WI38 (cell line): ENCODE results near the gene HIVEP2.

Experiments used
- H3K4me3 ChIP-seq: 2 replicates; pipeline ENCODE4 v1.5.1; 2011; ENCODE audit warnings: low read depth, mild to moderate bottlenecking, control low read depth, low read length
- TF ChIP-seq, protein P1 (sequence below): IDR thresholded peaks from 2 replicates; pipeline ENCODE4 v1.5.1; 2012; ENCODE audit warnings: low read depth, mild to moderate bottlenecking, control low read depth, low read length

The HIVEP2 gene

DNA sequence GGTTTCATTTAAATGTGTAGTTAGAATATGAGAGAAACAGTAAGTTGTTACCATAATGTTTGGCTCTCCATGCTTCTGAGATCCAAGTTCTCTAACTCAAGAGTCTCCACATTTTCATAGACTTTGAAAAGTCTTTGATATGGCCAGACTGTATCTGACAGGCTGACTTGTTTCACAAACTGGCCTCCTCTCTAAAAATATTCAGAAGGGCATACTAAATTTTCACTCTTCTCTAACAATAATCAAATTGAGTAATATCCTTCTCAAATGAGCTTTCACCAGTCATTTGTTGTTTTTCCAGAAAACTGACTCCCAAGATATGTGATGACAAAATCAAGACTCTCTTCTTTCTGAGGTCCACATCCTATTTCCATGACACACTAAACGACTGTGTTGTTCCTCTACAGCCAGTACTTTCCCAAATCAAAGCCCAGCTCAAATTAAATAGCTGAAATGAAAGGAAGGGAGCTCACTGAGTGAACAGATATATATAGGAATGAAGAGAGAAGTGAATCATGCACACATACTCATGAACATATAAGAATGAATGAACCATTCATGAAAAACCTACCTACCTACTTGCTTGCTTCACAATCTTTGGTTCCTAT is 15.1 kb downstream of the HIVEP2 start:
- TF ChIP-seq, protein P1, sequence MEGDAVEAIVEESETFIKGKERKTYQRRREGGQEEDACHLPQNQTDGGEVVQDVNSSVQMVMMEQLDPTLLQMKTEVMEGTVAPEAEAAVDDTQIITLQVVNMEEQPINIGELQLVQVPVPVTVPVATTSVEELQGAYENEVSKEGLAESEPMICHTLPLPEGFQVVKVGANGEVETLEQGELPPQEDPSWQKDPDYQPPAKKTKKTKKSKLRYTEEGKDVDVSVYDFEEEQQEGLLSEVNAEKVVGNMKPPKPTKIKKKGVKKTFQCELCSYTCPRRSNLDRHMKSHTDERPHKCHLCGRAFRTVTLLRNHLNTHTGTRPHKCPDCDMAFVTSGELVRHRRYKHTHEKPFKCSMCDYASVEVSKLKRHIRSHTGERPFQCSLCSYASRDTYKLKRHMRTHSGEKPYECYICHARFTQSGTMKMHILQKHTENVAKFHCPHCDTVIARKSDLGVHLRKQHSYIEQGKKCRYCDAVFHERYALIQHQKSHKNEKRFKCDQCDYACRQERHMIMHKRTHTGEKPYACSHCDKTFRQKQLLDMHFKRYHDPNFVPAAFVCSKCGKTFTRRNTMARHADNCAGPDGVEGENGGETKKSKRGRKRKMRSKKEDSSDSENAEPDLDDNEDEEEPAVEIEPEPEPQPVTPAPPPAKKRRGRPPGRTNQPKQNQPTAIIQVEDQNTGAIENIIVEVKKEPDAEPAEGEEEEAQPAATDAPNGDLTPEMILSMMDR, result no peak
- H3K4me3 ChIP-seq, result no peak overlapping the region

DNA sequence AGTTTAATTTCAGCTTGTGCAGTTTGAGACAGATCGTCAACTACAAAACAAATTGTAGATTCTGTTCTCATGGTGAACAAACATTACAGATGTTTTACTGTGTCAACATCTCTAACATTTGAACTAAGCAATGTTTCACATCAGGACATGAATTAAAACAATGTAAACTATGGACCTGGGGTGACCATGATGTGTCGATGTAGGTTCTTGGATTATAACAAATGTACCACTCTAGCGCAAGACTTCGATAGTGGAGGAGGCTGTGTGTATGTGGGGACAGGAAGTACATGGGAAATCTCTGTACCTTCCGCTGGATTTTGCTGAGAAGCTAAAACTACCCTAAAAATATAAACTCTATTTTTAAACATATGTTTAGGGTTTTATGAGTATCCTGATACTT is 17.1 kb downstream of the HIVEP2 start:
- TF ChIP-seq, protein P1, result no peak
- H3K4me3 ChIP-seq, result no peak overlapping the region

DNA sequence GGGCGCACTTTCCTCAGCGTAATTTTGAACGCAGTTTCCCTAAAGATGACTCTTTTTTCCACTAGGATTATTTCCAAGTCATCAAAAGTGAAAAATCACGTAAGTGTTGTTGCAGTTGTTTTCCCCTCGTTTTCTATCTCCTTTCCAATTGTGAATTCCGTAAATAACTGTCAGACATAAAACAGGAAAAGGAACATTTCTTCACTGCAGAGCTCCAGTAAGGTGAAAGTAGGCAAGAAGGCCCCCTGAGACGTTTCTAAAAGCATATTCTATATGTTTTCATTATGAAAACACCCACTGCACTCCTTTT is 17.8 kb downstream of the HIVEP2 start:
- H3K4me3 ChIP-seq, result peak overlapping the region; percentile 67
- TF ChIP-seq, protein P1, result no peak

DNA sequence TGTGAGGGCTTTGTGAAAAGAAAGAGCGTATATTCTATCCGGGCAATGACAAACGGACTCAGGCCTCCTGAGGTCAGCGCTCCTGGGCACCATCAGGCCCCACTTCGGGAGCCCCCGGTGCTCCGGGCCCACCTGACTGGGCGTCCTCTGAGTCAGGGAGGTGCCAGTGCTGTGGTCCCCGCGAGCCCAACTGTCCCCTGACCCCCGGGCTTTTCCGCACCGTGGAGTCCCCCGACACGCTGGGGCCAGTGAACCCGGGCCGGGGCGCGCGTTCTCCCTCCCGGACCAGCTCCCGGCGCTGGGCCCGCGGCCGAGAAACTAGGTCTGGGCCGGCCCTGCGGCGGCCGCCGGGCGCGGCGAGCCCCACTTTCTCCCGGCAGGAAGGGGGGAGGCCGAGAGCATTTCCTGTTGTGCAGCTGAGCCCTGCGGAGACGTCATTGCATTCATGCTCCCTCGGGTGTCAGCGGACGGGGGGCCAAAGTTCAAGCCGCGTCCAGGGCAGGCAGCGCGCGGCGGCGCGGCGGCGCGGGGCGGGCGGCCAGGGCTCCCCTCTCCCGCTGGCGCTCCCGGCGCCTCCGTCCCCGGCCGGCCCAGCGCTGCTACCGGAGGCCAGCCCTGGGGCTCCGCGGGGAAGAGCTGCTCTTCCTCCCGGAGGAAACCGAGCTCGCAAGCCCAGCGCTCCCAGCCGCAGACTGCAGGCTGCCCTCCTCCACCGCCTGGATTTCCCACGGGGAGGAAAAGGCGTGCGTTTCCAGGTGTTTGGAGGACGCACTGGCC is 18.3 kb downstream of the HIVEP2 start:
- TF ChIP-seq, protein P1, result no peak
- peak overlapping the region; percentile 67 for H3K4me3 ChIP-seq

DNA sequence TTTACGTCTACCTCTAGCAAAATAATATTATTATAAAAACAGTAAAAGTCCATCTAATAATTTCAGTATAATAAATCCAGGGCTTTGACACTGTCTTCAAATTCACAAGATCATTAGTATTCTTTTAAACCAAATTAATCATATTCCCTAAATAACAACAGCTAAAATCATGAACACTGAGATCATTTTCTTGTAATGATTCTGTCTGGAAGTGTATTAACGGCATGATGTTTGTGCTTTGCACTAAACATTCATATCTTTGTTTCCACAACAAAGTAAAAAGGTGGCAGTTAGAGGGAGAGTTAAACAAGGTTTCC is 18.8 kb downstream of the HIVEP2 start:
- TF ChIP-seq, protein P1, result no peak
- peak overlapping the region; percentile 67 for H3K4me3 ChIP-seq

DNA sequence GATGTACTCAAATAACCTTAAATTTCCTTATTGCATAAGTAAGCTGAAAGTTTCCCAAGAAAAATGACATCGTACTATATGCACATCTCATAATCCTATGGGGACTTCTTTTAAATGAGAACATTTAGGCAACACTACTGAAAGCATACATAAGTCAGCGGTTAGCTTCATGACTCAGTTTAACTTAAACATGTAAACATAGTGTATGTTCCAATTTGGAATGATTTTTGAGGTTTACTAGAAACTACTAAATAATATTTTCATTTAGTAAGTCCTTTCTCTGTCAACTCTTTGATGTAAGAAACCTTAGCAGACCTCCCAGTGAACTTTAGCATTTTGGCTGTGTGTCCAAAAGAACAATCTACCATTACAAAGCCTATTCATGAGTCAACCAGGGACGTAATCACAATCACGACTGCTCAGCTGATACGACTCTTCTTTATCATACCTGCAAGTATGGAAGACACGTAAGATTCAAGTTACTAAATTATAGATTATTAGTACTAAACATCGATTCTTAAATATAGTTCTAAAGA is 19.3 kb downstream of the HIVEP2 start:
- H3K4me3 ChIP-seq, result no peak overlapping the region
- TF ChIP-seq, protein P1, result no peak

DNA sequence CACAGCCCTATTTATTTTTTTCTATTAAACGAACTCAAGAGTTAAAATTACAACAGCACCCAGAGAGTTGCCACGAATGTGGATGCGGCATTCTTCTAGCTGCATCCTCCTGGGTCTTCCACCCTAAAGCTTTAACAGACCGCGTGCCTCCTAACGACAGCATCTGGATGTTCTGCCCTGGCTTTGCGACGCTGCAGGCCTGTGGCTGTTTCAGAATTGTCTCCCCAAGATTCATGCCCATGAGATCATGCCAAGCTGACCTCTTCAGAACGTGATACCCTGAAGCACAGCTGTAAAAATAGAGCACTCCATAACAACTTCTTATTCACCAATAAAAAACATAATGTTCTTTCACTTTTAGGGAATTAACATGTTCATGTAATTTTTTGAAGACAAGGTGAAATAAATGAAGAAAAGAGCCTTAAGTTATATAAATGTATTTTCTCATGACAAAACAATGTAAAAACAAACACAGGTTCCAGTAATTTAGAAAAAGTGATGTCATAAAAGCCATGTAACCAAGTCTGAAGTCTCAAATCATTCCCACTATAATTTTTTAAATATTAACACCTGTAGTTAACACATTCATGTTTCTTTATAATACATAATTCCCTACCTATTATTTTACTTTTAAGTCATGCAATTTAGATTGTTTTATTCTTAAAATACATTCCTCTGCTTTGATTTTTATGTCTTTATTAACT is 26.5 kb downstream of the HIVEP2 start:
- no peak overlapping the region for H3K4me3 ChIP-seq
- TF ChIP-seq, protein P1, result no peak
